Right lobe of liver (tissue), 4 donors: ENCODE results near the gene PSMG3.

Source experiments
- POLR2A ChIP-seq: fragments of 450-650 bp; IDR thresholded peaks from one replicate; pipeline ENCODE4 v1.6.1; 2017; ENCODE audit warnings: antibody characterized with exemption, mild to moderate bottlenecking
- TF ChIP-seq, protein P1 (sequence below), 4 donors: fragments of 200-600 bp in 3 of 4; fragments of 450-650 bp in 1 of 4; IDR thresholded peaks; one replicate each; pipeline versions ENCODE4 v1.5.1 to v1.8.0; 2016 to 2022; ENCODE audit warnings: antibody characterized with exemption in 4 of 4, mild to moderate bottlenecking in 2 of 4
- donor health status: DM: no; HTN: no; CAD: no.
- donor health status: DM: no; HTN: no; CAD: no.
- donor health status: DM: no; HTN: yes; CAD: no.

DNA sequence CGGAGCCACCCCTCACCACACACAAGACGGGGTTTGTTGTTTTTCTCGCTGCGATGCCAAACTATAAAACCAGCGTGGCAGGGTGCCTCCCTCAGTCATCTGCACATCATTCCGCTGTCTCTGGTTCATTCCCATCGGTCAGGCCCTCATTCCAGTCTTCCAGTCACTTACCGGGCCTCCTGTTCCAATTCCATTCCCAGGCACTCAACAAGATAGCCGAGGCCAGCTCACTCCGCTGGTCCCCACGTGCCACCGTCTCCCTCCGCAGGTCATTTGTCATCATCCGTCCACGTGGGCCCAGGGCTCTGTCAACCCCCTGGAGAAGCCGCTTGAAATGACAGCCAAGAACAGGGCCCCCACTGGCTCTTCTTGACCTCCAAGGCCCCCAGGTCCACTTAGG is 7.7 kb downstream of the PSMG3 start:
- no peak for TF ChIP-seq POLR2A
- TF ChIP-seq, protein P1, sequence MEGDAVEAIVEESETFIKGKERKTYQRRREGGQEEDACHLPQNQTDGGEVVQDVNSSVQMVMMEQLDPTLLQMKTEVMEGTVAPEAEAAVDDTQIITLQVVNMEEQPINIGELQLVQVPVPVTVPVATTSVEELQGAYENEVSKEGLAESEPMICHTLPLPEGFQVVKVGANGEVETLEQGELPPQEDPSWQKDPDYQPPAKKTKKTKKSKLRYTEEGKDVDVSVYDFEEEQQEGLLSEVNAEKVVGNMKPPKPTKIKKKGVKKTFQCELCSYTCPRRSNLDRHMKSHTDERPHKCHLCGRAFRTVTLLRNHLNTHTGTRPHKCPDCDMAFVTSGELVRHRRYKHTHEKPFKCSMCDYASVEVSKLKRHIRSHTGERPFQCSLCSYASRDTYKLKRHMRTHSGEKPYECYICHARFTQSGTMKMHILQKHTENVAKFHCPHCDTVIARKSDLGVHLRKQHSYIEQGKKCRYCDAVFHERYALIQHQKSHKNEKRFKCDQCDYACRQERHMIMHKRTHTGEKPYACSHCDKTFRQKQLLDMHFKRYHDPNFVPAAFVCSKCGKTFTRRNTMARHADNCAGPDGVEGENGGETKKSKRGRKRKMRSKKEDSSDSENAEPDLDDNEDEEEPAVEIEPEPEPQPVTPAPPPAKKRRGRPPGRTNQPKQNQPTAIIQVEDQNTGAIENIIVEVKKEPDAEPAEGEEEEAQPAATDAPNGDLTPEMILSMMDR (IDR thresholded peaks at IDR 0.05): no peak
